ENCODE measurements around the gene SLC9C1.

DNA sequence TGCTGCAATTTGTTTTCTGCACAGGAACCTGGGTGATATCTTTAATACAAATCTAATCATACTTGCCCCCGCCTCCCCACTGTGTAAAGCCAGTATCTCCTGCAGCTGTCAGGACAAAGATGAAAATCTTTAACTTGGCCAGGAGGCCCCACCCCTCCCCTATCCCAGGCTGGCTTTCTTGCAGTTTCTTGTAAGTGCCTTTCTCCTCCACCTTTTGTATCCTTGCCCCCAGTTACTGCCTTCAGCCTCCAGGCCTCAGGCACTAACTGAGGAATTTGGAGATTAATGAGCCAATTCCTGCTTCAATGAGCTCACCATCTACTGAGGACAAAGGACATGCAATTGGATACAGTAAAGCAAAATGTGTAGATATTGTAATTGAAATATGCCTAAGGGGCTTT lies 167.5 kb downstream of the SLC9C1 start:
- TF ChIP-seq, protein P1, sequence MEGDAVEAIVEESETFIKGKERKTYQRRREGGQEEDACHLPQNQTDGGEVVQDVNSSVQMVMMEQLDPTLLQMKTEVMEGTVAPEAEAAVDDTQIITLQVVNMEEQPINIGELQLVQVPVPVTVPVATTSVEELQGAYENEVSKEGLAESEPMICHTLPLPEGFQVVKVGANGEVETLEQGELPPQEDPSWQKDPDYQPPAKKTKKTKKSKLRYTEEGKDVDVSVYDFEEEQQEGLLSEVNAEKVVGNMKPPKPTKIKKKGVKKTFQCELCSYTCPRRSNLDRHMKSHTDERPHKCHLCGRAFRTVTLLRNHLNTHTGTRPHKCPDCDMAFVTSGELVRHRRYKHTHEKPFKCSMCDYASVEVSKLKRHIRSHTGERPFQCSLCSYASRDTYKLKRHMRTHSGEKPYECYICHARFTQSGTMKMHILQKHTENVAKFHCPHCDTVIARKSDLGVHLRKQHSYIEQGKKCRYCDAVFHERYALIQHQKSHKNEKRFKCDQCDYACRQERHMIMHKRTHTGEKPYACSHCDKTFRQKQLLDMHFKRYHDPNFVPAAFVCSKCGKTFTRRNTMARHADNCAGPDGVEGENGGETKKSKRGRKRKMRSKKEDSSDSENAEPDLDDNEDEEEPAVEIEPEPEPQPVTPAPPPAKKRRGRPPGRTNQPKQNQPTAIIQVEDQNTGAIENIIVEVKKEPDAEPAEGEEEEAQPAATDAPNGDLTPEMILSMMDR (IDR thresholded peaks at IDR 0.05): no peak
- no peak for TF ChIP-seq ZFX (IDR thresholded peaks at IDR 0.05; ENCODE audit: borderline replicate concordance)

Data from 22Rv1 (cell line).